Loucy (cell line): Measurements from ENCODE around the gene SH2D6.

Source experiments
- H2AFZ ChIP-seq: fragments of 200-600 bp; sonication (generic); 2 replicates; pipeline ENCODE4 v1.6.0; 2016; ENCODE audit warnings: antibody characterized with exemption, mild to moderate bottlenecking, low read length, moderate library complexity
- H3F3A ChIP-seq: fragments of 200-600 bp; 2 replicates; pipeline ENCODE4 v1.6.0; 2016; ENCODE audit warnings: antibody characterized with exemption, low read depth, mild to moderate bottlenecking
- H3K27me3 ChIP-seq: fragments of 200-600 bp; sonication (generic); 2 replicates; pipeline ENCODE4 v1.6.1; 2014; ENCODE audit warnings: low read length, mild to moderate bottlenecking; ENCODE audit not compliant: insufficient read depth, poor library complexity, severe bottlenecking
- H3K36me3 ChIP-seq: fragments of 200-600 bp; sonication (generic); 2 replicates; pipeline ENCODE4 v1.6.1; 2016; ENCODE audit warnings: low read length; ENCODE audit not compliant: insufficient read depth
- H3K4me1 ChIP-seq: fragments of 200-600 bp; sonication (generic); 2 replicates; pipeline ENCODE4 v1.5.1; 2014; ENCODE audit warnings: low read length, mild to moderate bottlenecking; ENCODE audit not compliant: insufficient read depth, poor library complexity, severe bottlenecking
- H3K4me2 ChIP-seq: fragments of 200-600 bp; sonication (generic); 2 replicates; pipeline ENCODE4 v1.6.0; 2014; ENCODE audit warnings: antibody characterized with exemption, low read length, low read depth, mild to moderate bottlenecking; ENCODE audit not compliant: poor library complexity, severe bottlenecking
- H3K4me3 ChIP-seq: fragments of 200-600 bp; sonication (generic); 2 replicates; pipeline ENCODE4 v1.5.1; 2014; ENCODE audit warnings: low read length, mild to moderate bottlenecking, mixed read lengths; ENCODE audit not compliant: poor library complexity, severe bottlenecking
- H3K79me2 ChIP-seq: fragments of 200-600 bp; sonication (generic); 2 replicates; pipeline ENCODE4 v1.6.1; 2014; ENCODE audit warnings: low read length; ENCODE audit not compliant: insufficient read depth
- H3K9ac ChIP-seq: fragments of 200-600 bp; sonication (generic); 2 replicates; pipeline ENCODE4 v1.6.0; 2014; ENCODE audit warnings: mild to moderate bottlenecking, low read depth, low read length, moderate library complexity; ENCODE audit not compliant: poor library complexity, severe bottlenecking
- H3K9me2 ChIP-seq: fragments of 200-600 bp; sonication (generic); replicated peaks from 2 replicates; pipeline ENCODE4 v1.6.1; 2016; ENCODE audit warnings: low read depth, low read length, mixed read lengths
- H3K9me3 ChIP-seq: fragments of 200-600 bp; sonication (generic); 2 replicates; pipeline ENCODE4 v1.6.1; 2014; ENCODE audit warnings: mild to moderate bottlenecking, antibody characterized with exemption, low read length, low read depth; ENCODE audit not compliant: insufficient read depth
- H4K20me1 ChIP-seq: fragments of 200-600 bp; sonication (generic); 2 replicates; pipeline ENCODE4 v1.6.0; 2014; ENCODE audit warnings: antibody characterized with exemption, low read length, mild to moderate bottlenecking; ENCODE audit not compliant: insufficient read depth, poor library complexity, severe bottlenecking
- CTCF ChIP-seq: fragments of 200-600 bp; sonication (generic); conservative IDR thresholded peaks from 2 replicates; pipeline ENCODE4 v1.5.1; 2014; ENCODE audit warnings: mild to moderate bottlenecking, antibody characterized with exemption, low read length
- EZH2phosphoT487 ChIP-seq: fragments of 200-600 bp; IDR thresholded peaks from 2 replicates; pipeline ENCODE4 v1.6.1; 2018; ENCODE audit warnings: antibody characterized with exemption, mild to moderate bottlenecking, moderate library complexity, borderline replicate concordance

The SH2D6 gene

DNA sequence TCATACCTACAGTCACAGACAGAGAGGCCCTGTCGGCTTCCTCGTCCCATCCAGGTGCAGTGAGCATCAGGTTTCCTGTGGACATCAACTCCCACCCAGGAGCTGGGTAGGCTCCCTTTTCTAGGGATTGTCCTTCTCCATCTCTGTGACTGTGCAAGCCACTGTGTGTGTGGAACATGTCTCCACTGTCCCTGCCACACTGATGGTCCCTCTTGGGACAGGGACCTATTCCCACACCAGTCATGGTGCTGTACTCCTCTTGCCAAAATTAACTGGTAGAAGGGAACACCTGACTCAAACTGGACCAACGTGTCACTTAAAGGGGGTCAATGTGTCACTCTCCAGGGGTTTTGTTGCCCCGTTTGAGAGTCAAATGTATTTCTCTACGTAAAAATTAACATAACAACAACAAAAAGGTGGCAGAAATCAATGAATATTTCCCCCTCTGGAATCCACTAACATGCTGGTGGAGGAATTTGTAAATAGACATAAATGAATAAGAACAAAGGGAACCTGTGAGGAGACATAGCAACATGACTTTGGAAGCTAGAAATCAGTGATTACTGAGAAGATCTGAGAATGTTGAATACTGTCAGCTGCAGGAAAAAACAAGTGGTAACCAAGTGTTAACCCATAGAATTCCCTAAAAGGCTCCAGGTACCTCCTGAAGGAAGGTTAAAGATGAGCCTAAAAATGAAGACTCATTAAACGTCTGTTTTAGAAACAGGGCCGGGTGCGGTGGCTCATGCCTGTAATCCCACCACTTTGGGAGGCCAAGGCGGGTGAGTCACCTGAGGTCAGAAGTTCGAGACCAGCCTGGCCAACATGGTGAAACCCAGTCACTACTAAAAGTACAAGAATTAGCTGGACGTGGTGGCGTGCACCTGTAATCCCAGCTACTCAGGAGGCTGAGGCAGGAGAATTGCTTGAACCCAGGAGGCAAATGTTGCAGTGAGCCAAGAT lies 40.4 kb downstream of the SH2D6 start:
- Histone ChIP-seq H3K79me2 (no peaks in the 10 kb centered on the region), H2AFZ (no peak overlapping the region), H3K4me2 (no peak overlapping the region), H4K20me1 (no peaks in the 10 kb centered on the region), H3K9me3 (no peaks in the 10 kb centered on the region), H3F3A (no peaks in the 10 kb centered on the region), H3K9me2 (no peaks in the 10 kb centered on the region), H3K36me3 (no peaks in the 10 kb centered on the region), H3K4me3 (no peak overlapping the region), H3K9ac (no peak overlapping the region), H3K27me3 (no peaks in the 10 kb centered on the region), H3K4me1 (no peaks in the 10 kb centered on the region)
- TF ChIP-seq CTCF (no peak), EZH2phosphoT487 (no peak)

- Histone ChIP-seq H3K9me2 (no peaks in the 10 kb centered on the region), H3K9me3 (no peaks in the 10 kb centered on the region), H4K20me1 (no peaks in the 10 kb centered on the region), H3K79me2 (no peaks in the 10 kb centered on the region), H3K9ac (no peak overlapping the region), H3K27me3 (no peaks in the 10 kb centered on the region), H3F3A (no peaks in the 10 kb centered on the region), H3K4me1 (no peaks in the 10 kb centered on the region), H3K4me2 (no peak overlapping the region), H3K36me3 (no peaks in the 10 kb centered on the region), H2AFZ (no peak overlapping the region), H3K4me3 (no peak overlapping the region)
- no peak for TF ChIP-seq CTCF
- no peak for TF ChIP-seq EZH2phosphoT487
Measured at GRCh38 chr2:85459771-85460170, 41.3 kb downstream of the SH2D6 start.

DNA sequence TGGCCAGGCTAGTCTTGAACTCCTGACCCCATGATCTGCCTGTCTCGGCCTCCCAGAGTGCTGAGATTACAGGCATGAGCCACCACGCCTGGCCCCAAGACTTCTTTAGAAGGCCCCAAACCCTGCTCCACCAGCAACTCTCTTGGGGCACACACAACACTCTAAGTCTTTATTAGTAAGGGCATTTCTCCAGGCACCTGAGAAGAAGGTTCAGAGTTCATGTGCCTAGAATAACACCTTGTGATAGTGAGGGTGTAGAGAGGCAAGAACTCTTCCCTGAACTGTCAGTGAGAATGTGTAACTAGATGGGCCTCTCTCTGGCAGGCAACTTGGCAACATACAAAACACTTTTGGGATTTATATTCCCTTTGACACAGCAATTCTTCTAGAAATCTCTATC lies 43.8 kb downstream of the SH2D6 start:
- no peaks in the 10 kb centered on the region for H3K79me2 ChIP-seq
- H2AFZ ChIP-seq: no peak overlapping the region
- no peak overlapping the region for H3K4me3 ChIP-seq
- no peaks in the 10 kb centered on the region for H3K27me3 ChIP-seq
- no peak for TF ChIP-seq EZH2phosphoT487
- TF ChIP-seq CTCF: no peak
- no peaks in the 10 kb centered on the region for H3K9me3 ChIP-seq
- H3K9me2 ChIP-seq: no peaks in the 10 kb centered on the region
- no peak overlapping the region for H3K9ac ChIP-seq
- no peaks in the 10 kb centered on the region for H4K20me1 ChIP-seq
- no peaks in the 10 kb centered on the region for H3F3A ChIP-seq
- no peak overlapping the region for H3K4me2 ChIP-seq
- H3K36me3 ChIP-seq: no peaks in the 10 kb centered on the region
- H3K4me1 ChIP-seq: no peaks in the 10 kb centered on the region
